Islet precursor cell (in vitro differentiated cells): Measurements from ENCODE around the gene HABP4.
"Not testable (repeated sequence)": the region's sequence is repeated elsewhere in the genome, so short reads cannot be mapped to it uniquely, and the experiment has no call there.

Experiments
- DNase-seq: peaks from one replicate; pipeline ENCODE4 v3.0.0-alpha.2; 2018

Gene HABP4

GRCh38 chr9:96500696-96501632, 51.0 kb downstream of the HABP4 start:
- peak; percentile 28 for DNase-seq

- DNase-seq, result no peak
Measured at GRCh38 chr9:96501633-96502538, 51.9 kb downstream of the HABP4 start.

DNA sequence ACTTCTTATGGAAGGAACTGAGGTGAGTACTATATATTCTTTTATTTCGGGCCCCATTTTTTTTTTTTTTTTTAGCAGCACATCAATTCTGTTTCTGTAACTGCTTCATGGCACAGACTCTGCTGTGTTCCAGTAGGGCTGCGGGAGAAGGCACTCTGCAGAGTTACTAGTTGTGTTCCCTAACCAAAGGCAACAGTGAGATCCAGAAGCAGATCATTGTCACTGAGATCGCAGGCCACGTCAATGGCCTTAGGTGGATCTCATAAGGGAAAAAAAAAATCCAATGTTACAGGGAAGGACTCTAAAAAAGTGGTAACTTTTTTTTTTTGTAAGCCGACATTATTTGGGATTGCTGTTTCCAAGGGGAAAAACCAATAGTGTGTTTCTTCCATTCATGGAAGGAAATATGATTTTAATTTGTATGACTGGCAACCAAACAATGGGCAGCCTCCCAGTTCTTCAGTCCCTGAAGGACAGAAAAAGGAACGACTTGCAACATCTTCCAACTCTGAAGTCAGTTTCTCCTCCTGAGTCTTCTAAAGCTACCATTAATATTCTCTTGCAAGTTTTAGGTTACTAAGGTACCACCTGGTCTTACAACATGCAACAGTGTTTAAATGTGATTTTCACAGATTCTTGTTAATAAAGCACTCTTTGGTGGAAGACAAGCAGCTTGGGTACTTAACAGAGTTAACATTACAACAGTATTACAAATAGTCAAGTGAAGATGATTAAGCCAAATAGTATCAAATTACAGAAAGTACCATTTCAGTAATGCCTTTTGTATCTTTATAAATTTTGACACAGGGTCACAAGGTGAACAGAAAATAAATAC, 52.8 kb downstream of the HABP4 start:
- no peak for DNase-seq

- DNase-seq, result not testable (repeated sequence)
Measured at GRCh38 chr9:96503374-96503748, 53.4 kb downstream of the HABP4 start.

- DNase-seq, result peak; percentile 16
Measured at GRCh38 chr9:96503918-96504317, 53.9 kb downstream of the HABP4 start.

DNA sequence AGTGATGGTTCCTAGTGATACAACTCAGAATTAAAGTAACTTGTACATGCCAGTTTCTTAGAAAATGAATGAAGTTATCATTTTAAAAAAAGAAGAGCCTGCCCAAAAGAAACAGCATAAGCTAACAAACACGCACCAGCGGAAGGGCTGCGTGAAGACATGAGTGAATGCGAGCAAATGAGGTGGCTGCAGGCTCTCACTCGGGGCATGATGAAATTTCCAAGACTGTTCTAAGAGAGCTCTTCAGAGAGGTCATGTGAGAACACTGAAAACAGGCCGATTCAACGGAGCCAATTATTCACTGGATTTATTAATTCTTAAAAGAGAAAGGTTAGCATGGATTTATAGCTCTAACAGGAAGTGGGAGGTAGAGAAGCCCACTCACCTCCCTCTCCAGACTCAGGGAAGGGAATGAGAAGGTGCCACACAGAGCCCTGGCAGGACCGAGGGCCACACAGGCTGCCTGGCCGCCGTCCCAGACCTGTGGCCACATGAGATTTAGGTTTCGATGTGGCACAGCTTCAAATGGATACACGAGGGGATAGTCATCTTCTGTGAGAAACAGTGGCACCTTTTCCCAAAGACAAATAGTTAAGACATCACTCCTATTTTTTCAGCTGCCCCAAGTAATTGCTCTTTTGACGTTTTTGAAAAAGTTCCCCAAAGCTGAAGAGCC, 55.5 kb downstream of the HABP4 start:
- no peak for DNase-seq

- peak; percentile 40 for DNase-seq
Measured at GRCh38 chr9:96508227-96508940, 58.4 kb downstream of the HABP4 start.

DNA sequence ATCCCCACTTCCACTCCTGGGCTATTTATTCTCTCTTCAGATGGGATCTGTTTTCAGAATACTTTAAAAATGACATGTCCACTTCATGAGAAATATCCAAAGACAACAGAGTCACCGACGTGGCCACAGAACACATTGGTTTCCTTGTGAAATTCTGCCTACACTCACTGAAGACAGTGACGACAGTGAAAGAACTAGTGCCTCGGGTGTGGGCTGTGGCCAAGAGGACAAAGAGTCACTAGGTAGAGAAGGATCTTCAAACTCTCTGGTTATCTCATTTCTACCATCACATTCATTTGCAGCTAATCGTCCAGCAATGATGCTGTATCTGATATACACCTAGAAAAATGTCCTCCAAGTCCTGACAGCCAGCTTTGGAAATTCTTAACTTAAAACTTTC, 59.1 kb downstream of the HABP4 start:
- peak; percentile 3 for DNase-seq

GRCh38 chr9:96509848-96510247, 59.9 kb downstream of the HABP4 start:
- DNase-seq, result no peak

GRCh38 chr9:96510258-96510657, 60.3 kb downstream of the HABP4 start:
- DNase-seq, result no peak

DNA sequence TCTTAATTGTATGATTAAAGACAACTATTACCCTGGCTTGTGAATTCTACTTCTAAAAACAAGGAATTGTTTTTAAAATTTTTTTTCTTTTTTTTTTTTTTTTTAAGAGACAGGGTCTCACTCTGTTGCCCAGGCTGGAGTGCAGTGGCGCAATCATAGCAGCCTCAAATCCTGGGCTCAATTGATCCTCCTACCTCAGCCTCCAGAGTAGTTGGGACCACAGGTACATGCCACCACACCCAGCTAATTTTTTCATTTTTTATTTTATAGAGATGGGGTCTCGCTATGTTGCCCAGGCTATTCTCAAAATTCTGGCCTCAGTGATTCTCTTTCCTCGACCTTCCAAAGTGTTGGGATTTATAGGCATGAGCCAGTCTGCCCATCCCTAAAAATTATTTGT, 62.3 kb downstream of the HABP4 start:
- DNase-seq, result no peak

- DNase-seq, result peak; percentile 57
Measured at GRCh38 chr9:96513622-96514021, 63.7 kb downstream of the HABP4 start.

GRCh38 chr9:96514108-96514799, 64.3 kb downstream of the HABP4 start:
- no peak for DNase-seq

- no peak for DNase-seq
Measured at GRCh38 chr9:96514800-96515158, 64.8 kb downstream of the HABP4 start.

GRCh38 chr9:96515621-96516470, 65.9 kb downstream of the HABP4 start:
- DNase-seq, result no peak

DNA sequence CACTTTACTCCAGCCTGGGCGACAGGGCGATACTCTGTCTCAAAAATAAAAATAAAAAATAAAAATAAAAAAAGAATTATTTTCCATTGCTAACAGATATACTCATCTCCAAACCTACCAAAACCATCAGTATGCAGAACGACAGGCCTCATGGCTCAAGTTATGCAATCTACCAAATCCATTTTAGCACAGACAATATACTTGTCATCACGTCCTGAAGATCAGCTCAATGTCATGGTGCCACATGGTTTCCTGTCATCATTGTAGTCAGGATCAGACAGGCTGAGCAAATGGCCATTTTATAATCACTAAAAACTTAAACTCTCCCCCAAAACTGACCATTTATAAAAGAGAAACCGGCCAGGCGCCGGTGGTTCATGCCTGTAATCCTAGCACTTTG, 69.1 kb downstream of the HABP4 start:
- DNase-seq, result no peak

- no peak for DNase-seq
Measured at GRCh38 chr9:96519787-96520186, 69.8 kb downstream of the HABP4 start.

- no peak for DNase-seq
Measured at GRCh38 chr9:96522366-96522765, 72.4 kb downstream of the HABP4 start.

DNA sequence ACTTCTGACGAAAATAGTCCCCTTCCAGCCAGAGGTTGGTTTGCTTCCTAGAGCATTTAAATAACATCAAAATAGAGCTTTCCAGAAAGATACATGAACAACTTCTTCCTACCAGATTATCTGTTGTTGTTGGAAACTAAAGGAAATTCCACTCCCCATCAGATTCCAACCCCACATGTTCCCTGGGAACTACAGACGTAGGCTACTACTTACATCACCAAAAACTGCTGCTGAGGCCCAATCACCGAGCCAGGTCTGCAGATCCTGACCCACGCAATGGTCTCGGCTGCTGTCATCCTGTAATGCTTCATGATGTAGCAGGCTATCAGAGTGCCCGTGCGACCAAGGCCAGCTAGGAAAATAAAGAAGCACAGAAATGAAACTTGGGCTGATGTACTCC, 73.4 kb downstream of the HABP4 start:
- DNase-seq, result no peak

DNA sequence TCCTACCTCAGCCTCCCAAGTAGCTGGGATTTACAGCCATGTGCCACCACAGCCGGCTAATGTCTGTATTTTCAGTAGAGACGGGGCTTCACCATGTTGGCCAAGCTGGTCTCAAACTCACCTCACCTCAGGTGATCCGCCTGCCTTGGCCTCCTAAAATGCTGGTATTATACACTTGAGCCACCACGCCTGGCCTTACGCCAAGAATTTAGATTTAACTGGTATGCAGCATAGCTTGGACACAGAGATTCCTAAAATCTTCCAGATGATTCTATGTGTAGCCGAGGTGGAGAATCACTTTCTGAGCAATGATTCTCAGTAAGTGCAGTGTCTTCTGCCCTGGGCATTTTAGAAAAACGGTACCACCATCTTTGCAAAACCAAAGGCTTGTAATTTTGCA, 74.1 kb downstream of the HABP4 start:
- no peak for DNase-seq
